Placental epithelial cell (primary cell): Measurements from ENCODE around the gene LANCL2. TPM values are rescaled to one million over a fixed set of nuclear protein-coding genes. Genes with fewer than 3 reads are reported as not detected.

Experiments used
- total RNA-seq: library from RNA; depleted of rRNA; stranded (reverse); fragments of >200 nt; gene quantifications from 2 replicates; pipeline ENCODE4 v1.2.3, GENCODE V29; 2012

Gene LANCL2
- total RNA-seq, result 15.6 and 18.5 TPM in 2 replicates

GRCh38 chr7:55365205-55365674 is at the start of gene LANCL2:
Gene LANCL2 (plus strand): TSS chr7:55365337. CDS start chr7:55366026, 689 bp downstream.

Other genes starting within 250 kb of the LANCL2 start
- gene VOPP1, start 207.2 kb downstream of the LANCL2 start, total RNA-seq, result 15.7 and 26.8 TPM in 2 replicates